ENCODE results near the gene CTXN3. TPM values are rescaled to one million over a fixed set of nuclear protein-coding genes. Genes with fewer than 3 reads are reported as not detected.

CTXN3 gene
- total RNA-seq, 6 experiments from 2014 or later: not detected

DNA sequence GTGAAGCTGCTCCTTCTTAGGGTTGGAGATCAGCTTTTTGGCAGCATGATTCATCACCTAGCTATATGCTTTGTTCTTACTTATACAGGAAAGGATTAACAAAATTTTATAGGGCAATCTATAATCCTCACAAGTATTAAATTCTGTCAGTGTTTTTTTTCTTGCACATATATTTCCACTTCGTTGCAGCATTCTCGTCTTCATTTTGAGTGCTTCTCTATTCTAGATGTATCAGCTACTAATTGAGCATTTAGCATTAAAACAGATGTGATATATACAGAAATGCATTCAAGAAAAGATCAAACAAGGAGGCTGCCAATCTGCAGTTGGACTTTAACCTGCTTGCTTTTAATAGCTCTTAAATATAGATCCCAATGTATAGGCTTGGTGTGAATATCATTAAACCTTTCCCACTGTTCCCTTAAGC is 3.6 kb upstream of the CTXN3 start:
- TF ChIP-seq POLR2A (IDR thresholded peaks at IDR 0.05): no peak
- TF ChIP-seq, protein P1, sequence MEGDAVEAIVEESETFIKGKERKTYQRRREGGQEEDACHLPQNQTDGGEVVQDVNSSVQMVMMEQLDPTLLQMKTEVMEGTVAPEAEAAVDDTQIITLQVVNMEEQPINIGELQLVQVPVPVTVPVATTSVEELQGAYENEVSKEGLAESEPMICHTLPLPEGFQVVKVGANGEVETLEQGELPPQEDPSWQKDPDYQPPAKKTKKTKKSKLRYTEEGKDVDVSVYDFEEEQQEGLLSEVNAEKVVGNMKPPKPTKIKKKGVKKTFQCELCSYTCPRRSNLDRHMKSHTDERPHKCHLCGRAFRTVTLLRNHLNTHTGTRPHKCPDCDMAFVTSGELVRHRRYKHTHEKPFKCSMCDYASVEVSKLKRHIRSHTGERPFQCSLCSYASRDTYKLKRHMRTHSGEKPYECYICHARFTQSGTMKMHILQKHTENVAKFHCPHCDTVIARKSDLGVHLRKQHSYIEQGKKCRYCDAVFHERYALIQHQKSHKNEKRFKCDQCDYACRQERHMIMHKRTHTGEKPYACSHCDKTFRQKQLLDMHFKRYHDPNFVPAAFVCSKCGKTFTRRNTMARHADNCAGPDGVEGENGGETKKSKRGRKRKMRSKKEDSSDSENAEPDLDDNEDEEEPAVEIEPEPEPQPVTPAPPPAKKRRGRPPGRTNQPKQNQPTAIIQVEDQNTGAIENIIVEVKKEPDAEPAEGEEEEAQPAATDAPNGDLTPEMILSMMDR (IDR thresholded peaks at IDR 0.05): no peak
- intact Hi-C loops (cut with DNase I): no loop called here

DNA sequence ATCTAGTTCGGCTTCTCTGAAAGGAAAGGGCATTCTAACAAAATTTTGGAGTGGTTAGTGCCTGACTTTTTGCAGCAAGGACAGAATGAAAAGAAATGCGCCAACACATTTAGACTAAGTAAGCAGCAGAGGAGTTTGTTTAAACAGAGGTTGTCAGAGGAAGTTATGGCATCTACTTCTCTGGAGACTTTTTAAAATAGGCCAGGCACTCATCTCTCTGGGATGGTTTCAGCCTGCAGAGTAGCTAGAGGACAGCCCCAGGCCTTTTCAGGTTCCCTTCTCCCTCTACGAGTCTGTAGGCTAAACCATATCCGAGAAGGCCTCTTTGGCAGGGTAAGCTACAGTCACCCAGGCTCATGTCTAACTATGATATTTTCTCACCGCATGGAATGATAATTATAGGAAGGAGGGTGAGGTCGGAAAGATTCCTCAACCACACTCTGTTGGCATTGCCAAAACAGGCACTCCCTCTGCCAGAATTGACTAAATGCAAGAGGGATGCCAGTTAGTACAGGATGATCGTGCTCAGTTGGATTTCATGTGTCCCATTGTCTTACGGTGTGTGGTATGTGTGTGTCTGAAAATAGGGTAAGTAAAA is 1.4 kb upstream of the CTXN3 start:
- DNase-seq: no peak
- no peaks in the 10 kb centered on the region for H3K27me3 ChIP-seq
- no peaks in the 10 kb centered on the region for H3K4me1 ChIP-seq
- H3K27ac ChIP-seq: no peak overlapping the region
- no peak overlapping the region for H3K4me3 ChIP-seq
- no peak for ATAC-seq
- intact Hi-C loops (cut with DNase I): no loop called here
- WGBS (ENCODE audit: insufficient coverage, low coverage, low lambda C conversion rate, missing lambda C conversion rate): 74% methylated on average over 8 of the region's 8 CpGs
- no peaks in the 10 kb centered on the region for H3K36me3 ChIP-seq
- TF ChIP-seq, protein P1 (IDR thresholded peaks at IDR 0.05): no peak
- no peak for TF ChIP-seq POLR2A (IDR thresholded peaks at IDR 0.05)
- H3K9me3 ChIP-seq: no peaks in the 10 kb centered on the region

More for the DNA sequence above, 3.6 kb upstream of the CTXN3 start:
- Histone ChIP-seq H3K4me1 (no peaks in the 10 kb centered on the region), H3K27me3 (no peaks in the 10 kb centered on the region), H3K9me3 (no peaks in the 10 kb centered on the region), H3K4me3 (no peak overlapping the region), H3K27ac (no peak overlapping the region), H3K36me3 (no peaks in the 10 kb centered on the region)
- DNase-seq (no peak), ATAC-seq (no peak)
- WGBS (ENCODE audit: insufficient coverage, low coverage, low lambda C conversion rate, missing lambda C conversion rate): 47% methylated on average over 2 of the region's 2 CpGs

DNA sequence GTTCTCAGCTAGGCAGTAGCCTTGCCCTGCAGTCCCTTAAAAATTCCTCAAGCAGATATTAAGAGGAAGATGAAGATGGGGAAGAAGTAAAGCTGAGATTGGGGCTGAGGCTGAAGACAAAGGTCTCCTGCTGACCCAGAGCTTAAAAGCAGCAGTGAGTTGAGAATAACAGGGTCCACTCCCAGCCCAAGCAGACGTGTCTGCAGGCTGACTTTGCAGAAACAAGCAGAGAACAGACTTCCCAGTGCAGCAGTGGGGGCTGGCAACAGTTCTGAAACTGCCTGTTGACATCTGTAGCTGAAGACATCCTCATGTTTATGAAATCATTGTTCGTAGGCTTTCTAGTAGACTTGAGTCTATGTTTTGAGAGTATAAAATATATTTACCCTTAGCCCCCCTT is 1.1 kb downstream of the CTXN3 start:
- Histone ChIP-seq H3K9me3 (no peaks in the 10 kb centered on the region), H3K36me3 (no peaks in the 10 kb centered on the region), H3K27ac (no peak overlapping the region), H3K4me1 (no peaks in the 10 kb centered on the region), H3K27me3 (no peaks in the 10 kb centered on the region), H3K4me3 (no peak overlapping the region)
- TF ChIP-seq, protein P1 (IDR thresholded peaks at IDR 0.05): no peak
- TF ChIP-seq POLR2A (IDR thresholded peaks at IDR 0.05): no peak
- no peak for ATAC-seq
- intact Hi-C loops (cut with DNase I): no loop called here
- DNase-seq: no peak
- WGBS (ENCODE audit: insufficient coverage, low coverage, low lambda C conversion rate, missing lambda C conversion rate): 0% methylated on average over 2 of the region's 2 CpGs

DNA sequence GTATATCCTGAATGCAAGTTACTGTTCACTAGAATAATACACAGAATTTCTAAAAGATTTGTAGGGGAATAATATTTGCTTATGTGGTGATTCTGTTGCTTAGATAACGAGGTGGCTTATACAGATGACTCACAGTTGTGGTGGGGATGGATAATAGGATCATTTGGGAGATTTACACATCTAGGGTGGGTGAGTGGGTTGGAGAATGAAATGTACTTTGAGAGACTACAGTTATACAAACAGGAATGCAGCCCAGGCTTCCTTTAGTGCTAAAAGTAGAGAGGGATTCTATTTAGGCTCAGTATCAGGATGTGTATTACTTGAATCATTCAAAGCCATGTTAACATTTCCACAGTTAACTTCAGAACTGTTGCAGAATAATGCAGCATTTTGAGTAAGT is 1.8 kb downstream of the CTXN3 start:
- no peak overlapping the region for H3K4me3 ChIP-seq
- intact Hi-C loops (cut with DNase I): no loop called here
- no peaks in the 10 kb centered on the region for H3K9me3 ChIP-seq
- H3K27ac ChIP-seq: no peak overlapping the region
- 33% methylated on average over 1 of the region's 1 CpG for WGBS (ENCODE audit: insufficient coverage, low coverage, low lambda C conversion rate, missing lambda C conversion rate)
- ATAC-seq: no peak
- no peak for DNase-seq
- no peaks in the 10 kb centered on the region for H3K36me3 ChIP-seq
- H3K27me3 ChIP-seq: no peaks in the 10 kb centered on the region
- no peaks in the 10 kb centered on the region for H3K4me1 ChIP-seq
- TF ChIP-seq POLR2A (IDR thresholded peaks at IDR 0.05): no peak
- TF ChIP-seq, protein P1 (IDR thresholded peaks at IDR 0.05): no peak
